ENCODE data around the gene CENPX.

CENPX gene

GRCh38 chr17:82055023-82055964 lies 32.6 kb upstream of the CENPX start:
- no peak for DNase-seq

GRCh38 chr17:82054351-82055022 lies 31.8 kb upstream of the CENPX start:
- no peak for DNase-seq

DNA sequence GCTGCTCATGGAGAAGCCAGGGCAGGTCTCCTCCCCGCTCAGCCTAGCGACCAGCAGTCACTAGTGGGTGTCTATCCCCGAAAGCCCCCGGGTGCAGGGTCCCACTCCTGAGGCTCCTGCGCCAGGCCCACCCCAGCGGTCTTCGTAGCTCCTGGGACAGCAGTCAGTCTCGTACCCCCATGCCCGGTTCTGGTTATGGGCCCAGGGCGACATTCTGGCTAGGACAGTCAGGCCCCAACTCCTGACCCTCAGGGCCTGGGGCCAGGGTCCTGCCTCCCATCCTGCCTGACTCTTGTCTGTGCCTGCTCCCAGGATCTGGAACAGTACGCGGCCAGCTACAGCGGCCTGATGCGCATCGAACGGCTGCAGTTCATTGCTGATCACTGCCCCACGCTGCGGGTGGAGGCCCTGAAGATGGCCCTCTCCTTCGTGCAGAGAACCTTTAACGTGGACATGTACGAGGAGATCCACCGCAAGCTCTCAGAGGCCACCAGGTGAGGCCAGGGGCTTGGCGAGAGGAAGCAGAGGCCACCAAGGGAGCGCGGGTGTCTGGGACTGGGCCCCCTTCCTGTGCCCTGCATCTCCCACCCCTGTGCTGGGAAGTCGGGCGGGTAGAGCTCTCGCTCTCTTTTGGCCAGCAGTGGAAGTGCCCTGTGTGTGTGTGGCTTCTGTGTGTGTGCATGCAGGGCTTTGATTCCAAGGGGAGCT lies 31.0 kb upstream of the CENPX start:
- DNase-seq, result no peak

- DNase-seq, result no peak
Measured at GRCh38 chr17:82053130-82053529, 30.5 kb upstream of the CENPX start.

- no peak for DNase-seq
Measured at GRCh38 chr17:82052638-82053059, 30.0 kb upstream of the CENPX start.

DNA sequence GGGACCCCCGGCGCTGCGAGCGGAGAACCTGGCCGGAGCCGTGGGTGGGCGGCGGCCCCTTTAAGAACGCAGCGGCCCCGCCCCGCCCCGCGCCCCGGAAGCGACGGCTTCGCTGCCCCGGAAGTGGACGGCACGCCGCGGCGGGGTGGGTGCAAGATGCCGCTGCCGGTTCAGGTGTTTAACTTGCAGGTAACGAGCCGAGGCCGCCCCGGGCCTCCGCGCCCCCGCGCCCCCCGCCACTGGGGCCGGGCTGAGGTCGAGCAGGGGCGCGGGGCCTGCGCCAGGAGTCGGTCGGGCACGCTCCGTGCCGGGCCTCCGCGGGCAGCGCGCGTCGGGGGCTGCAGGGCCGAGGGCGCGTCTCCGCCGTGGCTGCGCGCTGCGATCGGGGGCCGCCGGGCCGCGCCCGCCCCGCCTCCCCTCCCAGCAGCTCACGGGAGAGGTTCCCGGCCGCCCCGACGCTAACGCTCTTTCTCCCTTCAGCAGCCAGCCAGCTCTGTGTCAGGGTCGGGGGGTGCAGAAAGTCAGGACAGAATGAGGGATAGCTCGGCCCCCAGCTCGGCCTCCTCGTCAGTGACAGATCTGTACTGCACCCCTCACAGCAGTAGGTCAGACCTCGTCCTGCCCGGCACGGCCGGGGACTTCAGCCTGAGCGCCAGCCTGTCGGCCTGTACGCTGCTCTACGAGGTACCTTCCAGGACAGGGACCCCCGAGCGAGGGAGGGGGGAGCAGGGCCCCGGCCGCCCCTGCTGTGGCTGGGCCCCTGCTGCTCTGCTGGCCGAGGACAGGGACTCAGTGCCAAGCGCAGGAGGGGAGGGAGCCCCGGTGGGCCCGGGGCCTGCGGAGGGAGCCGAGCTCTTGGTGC lies 29.3 kb upstream of the CENPX start, which contains the start of the genes GPS1 and RFNG:
Gene GPS1, plus strand, starts transcription at position 123 of the 862 bp plus-strand sequence. Its CDS starts 34 bp downstream, at position 157.
Gene RFNG, minus strand, starts transcription at position 36 of the 862 bp plus-strand sequence. CDS start 45 bp downstream, outside the sequence.
- DNase-seq, result peak; percentile 28

GRCh38 chr17:82050761-82051641 lies 28.3 kb upstream of the CENPX start:
- DNase-seq, result no peak

GRCh38 chr17:82050152-82050760 lies 27.6 kb upstream of the CENPX start:
- no peak for DNase-seq

- DNase-seq, result no peak
Measured at GRCh38 chr17:82049521-82049971, 26.9 kb upstream of the CENPX start.

DNA sequence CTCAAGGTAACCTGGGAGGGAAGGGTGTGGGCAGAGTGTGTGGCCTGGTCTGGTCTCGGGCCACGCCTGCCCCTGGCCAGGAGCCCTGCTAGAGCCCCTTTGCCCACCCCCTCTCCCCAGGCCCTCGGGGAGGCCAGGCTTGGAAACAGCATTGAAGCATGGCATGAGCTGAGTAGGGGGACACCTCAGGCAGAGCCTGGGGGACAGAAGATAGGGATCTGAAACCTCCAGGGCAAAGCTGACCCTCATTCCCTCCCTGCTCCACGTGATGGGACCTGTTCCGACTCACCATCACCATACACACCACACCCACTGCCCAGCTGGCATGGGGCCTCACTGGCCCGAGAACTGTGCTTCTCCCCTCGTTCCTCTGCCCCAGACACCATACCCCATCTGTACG lies 26.4 kb upstream of the CENPX start:
- no peak for DNase-seq

DNA sequence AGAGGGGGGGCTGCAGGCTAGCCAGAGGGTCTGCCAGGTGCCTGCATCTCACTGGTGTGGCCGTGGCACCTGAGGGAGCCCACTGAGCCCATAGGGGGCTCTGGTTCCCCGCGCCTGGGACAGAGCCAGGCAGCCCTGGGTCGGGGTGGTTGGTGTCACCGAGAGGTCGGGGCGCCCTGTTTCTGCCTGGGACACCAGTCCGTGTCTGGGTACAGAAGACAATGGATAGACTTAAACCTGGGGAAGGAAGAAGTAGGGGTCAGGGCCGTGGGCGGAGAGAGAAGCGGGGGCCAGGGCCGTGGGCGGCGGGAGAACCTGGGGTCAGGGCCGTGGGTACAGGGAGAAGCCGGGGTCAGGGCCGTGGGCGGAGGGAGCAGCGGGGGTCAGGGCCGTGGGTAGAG lies 25.9 kb upstream of the CENPX start:
- DNase-seq, result no peak

DNA sequence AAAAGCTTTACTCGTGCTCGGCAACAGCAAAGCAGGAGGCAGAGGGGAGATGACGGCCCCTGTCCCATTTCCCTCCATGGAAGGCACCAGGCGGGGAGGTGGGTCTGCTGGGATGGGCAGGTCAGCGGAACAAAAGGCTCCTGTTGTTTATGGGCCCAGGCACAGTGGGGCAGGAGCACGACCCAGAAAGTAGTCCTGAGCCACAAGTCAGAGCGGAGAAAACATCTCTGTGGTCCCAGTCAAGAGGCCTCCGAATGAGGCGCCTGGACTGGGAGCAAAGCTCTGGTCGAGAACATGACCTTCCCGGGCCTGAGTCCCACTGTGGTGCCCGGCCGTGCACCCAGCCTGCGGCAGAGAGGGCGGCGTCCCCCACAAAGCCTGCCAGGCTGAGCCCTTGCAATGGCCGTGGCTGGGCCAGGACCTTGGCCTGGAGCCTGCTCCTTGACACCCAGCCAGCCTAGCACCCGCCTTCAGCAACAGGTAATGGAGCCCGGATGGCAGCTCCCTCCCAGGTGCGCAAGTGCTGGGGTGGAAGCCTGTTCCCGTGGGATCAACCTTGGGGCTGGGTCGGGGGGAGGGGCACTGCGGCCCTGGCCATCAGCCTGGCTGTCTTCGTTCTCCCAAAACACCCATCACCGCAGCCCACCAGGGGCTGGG lies 25.4 kb upstream of the CENPX start:
- no peak for DNase-seq

DNA sequence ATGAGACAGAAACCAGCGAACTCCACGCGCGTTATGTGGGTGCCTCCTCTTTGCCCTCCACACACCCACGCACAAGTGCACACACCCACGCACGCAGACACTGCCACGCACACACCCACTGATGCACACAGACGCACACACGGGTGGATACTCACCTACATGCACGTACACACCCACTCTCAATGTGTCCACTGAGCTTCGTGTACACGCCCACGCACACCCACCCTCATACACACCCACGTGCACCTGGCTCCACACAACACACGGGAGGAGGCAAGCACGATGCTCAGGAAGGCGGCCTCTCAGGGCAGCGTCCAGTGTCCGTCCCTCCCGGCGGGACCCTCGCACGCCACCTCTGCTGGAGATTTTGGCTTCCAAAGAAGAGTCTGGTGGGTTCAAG lies 24.7 kb upstream of the CENPX start:
- no peak for DNase-seq

DNA sequence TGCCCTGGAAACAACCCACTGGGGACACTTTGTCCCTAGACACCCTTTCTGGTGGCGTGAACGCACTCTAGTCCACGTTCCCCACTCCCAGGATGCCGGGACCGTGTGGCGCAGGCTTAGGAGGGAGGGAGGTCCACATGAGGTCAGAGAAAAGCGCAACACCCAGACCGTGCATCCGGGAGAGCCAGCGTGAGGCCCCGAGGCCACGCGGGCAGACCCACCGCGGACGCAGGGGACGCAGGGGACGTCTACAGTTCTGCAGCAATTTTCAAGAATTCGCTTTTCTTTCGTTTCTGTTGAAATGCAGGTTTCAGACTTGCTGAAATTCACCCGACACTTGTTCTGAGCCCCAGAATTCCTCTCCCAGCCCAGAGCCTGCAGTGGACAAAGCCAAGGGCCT lies 24.2 kb upstream of the CENPX start:
- no peak for DNase-seq

- DNase-seq, result no peak
Measured at GRCh38 chr17:82045936-82046484, 23.3 kb upstream of the CENPX start.

DNA sequence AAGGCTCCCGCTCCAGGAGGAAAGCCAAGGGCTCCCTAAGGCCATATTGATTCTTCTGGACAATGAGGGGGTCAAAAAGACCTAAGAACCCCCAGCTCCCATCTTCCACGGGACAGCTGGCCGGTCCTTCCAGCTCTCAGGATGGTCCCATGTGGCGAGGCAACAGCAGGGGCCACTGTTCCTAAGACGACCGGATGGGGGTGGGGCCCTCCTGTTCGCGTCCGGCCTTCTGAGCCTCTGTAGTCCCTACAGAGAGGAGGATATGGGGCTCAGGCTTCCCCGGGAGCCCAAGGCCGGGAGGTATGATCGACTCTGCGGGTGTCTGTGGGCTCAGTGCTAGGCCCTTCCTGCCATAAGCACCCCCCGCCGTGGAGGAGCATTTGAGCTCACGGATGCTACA lies 20.8 kb upstream of the CENPX start:
- no peak for DNase-seq

- DNase-seq, result no peak
Measured at GRCh38 chr17:82042649-82043048, 20.0 kb upstream of the CENPX start.

- no peak for DNase-seq
Measured at GRCh38 chr17:82041144-82041814, 18.6 kb upstream of the CENPX start.

DNA sequence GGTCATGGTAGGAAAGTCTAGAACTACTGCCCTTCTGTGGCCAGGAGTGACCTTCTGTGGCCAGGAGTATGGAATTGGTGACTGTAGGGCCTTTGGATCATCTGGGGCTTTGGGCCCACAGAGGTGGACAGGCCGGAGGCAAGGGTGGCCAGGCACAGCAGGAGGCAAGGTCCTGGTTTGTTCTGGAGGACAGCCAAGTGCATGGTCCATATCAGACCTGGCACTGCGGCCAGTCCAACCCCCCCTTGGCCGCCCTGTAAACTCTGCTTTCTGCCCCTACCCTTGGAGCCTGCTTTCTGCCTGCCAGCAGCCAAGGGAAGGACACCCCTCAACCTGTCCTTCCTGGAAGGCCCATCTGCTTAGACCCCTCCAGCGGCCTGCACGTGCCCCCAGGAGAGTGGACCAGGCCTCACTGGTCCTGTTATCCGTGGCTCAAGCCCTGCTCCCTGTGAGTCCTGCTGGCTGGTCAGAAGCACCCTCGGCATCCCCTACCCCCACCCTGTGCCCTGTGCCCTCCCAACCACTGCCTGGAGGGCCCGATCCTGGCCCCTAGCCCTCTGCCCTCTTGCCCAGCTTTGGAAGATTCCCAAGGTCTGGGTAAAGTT lies 17.1 kb upstream of the CENPX start:
- DNase-seq, result no peak

Data from GDM1 (cell line).